Stimulated activated CD8-positive, alpha-beta memory T cell treated with anti-CD3 and anti-CD28 coated beads, Interleukin-15, amount 100 ng/mL, for 1 hour (primary cell): ENCODE data around the gene SCT.

Experiments
- DNase-seq: peaks from one replicate; pipeline ENCODE4 v3.0.0-alpha.2; 2020; ENCODE audit warnings: low read depth

Gene SCT

DNA sequence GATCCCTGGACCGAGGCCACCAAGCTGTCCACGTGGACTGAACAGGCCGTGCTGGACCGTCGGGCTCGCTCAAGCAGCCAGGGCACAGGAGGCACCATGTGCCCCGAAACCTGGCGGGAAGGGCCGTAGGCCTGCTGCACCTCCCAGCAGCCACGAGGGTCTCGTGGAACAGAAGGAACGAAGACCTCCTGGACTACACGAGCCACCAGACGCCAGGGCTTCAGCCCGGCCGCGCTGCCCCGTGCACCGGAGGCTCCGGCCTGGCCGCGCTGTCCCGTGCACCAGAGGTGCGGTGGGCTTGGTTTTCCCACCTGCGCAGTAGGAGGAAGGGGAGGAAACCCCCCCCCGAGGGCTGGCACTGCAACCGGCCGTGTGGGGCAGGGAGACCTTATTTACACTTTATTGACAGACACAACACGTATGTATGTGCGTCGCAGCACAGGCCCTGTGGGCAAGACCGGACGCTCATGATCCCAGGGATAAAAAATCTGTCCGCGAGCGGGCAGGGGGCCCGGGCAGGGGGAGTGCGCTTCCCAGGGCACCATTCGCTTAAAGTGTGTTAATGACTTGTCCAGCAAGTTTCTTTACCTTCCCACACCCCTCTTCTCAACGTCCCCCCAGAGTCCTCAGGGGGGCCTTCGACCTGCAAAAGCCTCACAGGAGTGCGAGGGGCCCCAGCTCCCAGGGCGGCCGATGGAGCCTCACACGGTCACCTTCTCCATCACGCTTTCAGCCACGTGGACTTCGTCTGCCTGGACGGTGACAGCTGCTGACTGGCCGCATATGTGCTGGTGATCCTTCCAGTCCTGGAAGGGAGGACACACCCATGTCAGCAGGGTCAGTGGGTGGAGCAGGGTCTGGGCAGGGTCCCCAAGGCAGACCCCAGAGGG is 17.1 kb upstream of the SCT start:
- no peak for DNase-seq

- no peak for DNase-seq
Measured at GRCh38 chr11:643366-643765, 16.4 kb upstream of the SCT start.

GRCh38 chr11:641806-642370 is 14.9 kb upstream of the SCT start:
- DNase-seq: no peak

DNA sequence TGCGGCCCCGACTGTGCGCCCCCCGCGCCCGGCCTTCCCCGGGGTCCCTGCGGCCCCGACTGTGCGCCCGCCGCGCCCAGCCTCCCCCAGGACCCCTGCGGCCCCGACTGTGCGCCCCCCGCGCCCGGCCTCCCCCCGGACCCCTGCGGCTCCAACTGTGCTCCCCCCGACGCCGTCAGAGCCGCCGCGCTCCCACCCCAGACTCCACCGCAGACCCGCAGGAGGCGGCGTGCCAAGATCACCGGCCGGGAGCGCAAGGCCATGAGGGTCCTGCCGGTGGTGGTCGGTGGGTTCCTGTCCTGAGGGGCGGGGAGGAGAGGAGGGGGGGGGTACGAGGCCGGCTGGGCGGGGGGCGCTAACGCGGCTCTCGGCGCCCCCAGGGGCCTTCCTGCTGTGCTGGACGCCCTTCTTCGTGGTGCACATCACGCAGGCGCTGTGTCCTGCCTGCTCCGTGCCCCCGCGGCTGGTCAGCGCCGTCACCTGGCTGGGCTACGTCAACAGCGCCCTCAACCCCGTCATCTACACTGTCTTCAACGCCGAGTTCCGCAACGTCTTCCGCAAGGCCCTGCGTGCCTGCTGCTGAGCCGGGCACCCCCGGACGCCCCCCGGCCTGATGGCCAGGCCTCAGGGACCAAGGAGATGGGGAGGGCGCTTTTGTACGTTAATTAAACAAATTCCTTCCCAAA is 13.2 kb upstream of the SCT start:
- no peak for DNase-seq

DNA sequence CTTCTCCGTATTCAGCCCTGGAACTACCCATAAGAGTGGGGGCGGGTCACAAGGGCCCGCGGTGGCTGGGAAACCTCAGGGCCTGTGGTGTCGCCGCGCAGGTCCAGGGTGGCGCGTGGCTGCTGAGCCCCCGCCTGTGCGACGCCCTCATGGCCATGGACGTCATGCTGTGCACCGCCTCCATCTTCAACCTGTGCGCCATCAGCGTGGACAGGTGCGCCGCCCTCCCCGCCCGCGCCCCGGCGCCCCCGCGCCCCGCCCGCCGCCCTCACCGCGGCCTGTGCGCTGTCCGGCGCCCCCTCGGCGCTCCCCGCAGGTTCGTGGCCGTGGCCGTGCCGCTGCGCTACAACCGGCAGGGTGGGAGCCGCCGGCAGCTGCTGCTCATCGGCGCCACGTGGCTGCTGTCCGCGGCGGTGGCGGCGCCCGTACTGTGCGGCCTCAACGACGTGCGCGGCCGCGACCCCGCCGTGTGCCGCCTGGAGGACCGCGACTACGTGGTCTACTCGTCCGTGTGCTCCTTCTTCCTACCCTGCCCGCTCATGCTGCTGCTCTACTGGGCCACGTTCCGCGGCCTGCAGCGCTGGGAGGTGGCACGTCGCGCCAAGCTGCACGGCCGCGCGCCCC is 12.5 kb upstream of the SCT start:
- DNase-seq: no peak

DNA sequence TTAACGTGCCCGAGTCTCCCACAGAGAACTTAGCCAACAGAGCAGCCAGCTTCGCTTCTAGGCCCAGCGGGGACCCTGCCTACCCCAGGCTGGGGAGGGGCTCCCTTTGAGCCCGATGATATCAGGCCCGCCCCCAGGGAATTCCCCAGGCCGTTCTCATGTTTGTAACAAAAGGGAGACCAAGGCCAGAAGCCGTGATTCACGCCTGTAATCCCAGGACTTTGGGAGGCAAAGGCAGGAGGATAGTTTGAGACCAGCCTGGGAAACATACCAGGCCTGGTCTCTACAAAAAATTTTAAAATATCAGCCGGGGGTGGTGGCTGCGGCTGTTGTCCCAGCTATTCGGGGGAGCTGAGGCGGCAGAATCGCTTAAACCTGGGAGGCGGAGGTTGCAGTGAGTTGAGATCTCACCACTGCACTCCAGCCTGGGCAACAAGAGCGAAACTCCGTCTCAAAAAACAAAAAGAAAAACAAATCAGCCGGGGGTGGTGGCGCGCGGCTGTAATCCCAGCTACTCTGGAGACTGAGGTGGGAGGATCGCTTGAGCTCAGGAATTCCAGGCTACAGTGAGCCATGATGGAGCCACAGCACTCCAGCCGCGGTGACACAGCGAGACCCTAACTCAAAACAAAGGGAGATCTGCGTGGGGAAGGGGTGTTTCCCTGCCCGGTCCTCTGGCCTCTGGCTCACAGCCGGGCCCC is 11.8 kb upstream of the SCT start:
- no peak for DNase-seq

- no peak for DNase-seq
Measured at GRCh38 chr11:637593-638521, 10.9 kb upstream of the SCT start.

GRCh38 chr11:637333-637592 is 10.3 kb upstream of the SCT start:
- DNase-seq: no peak

DNA sequence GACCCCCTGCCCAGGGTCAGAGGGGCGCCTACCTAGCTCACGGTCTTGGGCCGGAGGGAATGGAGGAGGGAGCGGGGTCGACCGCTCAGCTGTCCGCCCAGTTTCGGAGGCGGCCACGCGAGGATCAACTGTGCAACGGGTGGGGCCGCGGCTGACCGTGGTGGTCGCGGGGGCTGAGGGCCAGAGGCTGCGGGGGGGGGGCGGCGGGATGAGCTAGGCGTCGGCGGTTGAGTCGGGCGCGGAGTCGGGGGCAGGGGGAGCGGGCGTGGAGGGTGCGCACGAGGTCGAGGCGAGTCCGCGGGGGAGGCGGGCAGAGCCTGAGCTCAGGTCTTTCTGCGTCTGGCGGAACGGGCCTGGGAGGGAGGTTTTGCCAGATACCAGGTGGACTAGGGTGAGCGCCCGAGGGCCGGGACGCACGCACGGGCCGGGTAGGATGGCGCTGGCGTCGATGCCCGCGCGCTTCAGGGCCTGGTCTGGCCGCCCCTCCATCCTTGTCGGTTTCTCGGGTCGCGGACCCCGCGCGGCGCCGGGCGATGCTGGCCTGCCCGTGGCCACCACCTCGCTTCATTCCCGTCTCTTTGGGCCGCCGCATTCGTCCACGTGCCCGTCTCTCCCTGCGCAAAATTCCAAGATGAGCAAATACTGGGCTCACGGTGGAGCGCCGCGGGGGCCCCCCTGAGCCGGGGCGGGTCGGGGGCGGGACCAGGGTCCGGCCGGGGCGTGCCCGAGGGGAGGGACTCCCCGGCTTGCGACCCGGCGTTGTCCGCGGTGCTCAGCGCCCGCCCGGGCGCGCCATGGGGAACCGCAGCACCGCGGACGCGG is 9.7 kb upstream of the SCT start, which contains the start of gene DRD4:
TSS of gene DRD4 (plus strand) at position 759 of the 822 bp plus-strand sequence. CDS start at position 795, 36 bp downstream.
- DNase-seq: no peak

GRCh38 chr11:635945-636510 is 9.0 kb upstream of the SCT start:
- DNase-seq: no peak

DNA sequence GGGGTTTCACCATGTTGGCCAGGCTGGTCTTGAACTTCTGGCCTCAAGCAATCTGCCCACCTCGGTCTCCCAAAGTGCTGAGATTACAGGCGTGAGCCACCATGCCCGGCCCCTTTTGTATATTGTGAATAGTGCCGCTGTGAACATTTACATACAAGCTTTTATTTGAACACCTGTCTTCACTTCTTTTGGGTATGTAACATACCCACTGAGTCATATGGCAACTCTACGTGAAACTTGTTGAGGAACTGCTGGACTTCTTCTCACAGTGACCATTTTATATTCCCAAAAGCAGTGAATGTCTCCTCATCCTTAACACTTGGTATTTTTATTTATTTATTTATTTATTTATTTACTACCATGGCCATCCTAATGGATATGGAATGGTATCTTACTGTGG is 3.9 kb upstream of the SCT start:
- DNase-seq: no peak

DNA sequence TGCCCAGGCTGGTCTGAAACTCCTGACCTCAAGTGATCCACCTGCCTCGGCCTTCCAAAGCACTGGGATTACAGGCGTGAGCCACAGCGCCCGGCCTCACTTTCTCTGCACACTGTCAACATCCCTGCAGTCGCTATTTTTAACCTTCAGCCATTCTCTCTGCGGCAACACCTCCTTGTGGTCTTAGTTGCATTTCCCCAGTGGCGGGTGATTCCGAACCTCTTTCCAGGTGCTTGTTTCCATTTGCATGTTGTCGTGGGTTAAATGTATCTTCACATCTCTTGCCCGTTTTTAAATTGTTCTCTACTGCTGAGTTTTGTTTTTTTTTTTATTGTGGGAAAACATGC is 2.2 kb upstream of the SCT start:
- DNase-seq: no peak

GRCh38 chr11:628056-628455 is 1.1 kb upstream of the SCT start:
- DNase-seq: no peak

DNA sequence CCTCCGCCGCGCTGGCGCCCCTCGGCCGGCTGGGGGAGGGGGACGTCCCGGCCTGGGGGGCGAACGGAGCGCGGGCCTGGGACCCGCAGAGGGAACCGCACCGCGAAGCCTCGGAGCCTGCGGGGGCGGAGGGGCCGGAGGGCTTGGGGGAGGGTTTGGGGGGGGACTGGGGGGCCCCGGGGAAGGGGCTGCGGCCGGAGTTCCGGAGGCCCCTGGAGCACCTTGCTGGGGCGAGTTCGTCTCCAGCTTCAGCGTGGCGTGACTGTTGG is 261 bp upstream of the SCT start:
- no peak for DNase-seq

DNA sequence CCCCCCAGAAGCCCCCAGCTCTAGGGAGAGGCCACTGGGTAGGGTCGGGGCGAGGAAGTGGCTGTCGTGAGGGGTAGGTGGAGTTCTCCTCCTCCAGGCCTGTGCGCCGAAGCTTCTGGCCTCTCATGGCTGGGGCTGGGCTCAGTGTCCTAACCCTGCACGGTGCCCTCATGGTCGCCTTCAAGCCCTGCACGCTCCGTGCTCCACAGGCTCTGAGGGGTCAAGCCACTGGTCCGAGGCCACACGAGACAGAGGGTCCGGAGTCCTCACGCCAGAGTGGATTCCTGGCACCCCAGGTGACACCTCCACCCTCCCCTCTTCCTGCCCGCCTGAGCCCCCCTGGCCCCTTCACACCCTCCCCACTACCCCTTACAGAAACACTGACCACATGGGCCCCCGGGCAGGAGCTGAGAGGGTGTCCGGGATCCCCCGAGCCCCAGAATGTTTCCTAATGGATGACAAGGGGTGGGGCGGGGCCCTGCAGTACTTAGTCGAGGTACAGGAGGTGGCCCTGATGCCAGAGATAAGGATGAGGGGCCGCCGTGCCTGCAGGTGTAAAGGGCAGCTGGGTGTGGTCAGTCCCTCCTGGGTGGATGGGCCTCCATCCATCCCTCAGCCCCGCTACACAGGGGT is 1.2 kb downstream of the SCT start:
- no peak for DNase-seq

GRCh38 chr11:624705-625635 is 2.0 kb downstream of the SCT start, which contains the start of gene CDHR5:
Gene CDHR5 (minus strand): TSS chr11:624955. CDS start chr11:624902, 53 bp downstream.
- no peak for DNase-seq

GRCh38 chr11:623999-624704 is 2.8 kb downstream of the SCT start:
- DNase-seq: no peak

GRCh38 chr11:623349-623869 is 3.6 kb downstream of the SCT start:
- DNase-seq: no peak
